ENCODE measurements around the gene ESPN.

DNA sequence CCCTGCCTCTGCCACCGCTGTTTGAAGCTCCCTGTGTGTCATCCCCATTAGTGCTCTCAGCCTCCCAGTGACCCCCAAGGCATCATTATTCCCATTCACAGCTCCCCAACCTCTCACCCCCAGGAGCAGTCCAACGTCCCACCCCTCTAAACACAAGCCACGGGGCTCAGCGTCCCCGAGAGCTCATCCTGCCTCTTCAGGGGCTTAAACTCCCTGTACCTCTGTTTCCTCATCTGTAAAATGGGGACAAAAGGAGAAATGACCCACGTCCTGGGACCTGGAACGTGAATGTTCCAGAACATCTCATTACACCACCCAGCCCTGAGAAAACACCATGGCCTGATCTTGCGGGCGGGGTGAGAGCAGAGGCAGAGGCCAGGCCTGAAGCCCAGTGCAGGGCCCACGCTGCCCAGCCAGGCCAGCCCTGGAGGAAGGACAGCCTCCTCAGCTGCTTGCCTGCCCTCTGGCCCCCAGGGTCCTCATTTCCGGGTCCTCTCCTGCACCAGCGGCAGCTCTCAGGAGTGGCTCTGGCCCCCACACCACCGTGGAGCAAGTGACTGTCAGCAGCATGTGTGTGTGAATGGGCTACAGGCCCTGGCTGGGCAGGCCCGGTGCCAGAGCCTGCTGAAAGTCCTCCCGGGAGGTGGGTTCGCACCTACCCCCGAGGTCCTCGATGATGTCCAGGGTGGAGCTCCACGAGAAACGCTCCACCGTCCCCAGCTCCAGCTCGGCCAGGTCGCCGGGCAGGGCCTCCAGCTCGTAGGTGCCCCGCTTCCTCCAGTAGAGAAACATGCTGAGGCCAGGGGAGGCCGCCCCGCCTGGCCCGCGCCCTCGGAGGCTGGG, 81.0 kb downstream of the ESPN start:
- TF ChIP-seq, protein P1, sequence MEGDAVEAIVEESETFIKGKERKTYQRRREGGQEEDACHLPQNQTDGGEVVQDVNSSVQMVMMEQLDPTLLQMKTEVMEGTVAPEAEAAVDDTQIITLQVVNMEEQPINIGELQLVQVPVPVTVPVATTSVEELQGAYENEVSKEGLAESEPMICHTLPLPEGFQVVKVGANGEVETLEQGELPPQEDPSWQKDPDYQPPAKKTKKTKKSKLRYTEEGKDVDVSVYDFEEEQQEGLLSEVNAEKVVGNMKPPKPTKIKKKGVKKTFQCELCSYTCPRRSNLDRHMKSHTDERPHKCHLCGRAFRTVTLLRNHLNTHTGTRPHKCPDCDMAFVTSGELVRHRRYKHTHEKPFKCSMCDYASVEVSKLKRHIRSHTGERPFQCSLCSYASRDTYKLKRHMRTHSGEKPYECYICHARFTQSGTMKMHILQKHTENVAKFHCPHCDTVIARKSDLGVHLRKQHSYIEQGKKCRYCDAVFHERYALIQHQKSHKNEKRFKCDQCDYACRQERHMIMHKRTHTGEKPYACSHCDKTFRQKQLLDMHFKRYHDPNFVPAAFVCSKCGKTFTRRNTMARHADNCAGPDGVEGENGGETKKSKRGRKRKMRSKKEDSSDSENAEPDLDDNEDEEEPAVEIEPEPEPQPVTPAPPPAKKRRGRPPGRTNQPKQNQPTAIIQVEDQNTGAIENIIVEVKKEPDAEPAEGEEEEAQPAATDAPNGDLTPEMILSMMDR (conservative IDR thresholded peaks at IDR 0.05; ENCODE audit: low read depth, low read length): no peak
- TF ChIP-seq RFX5 (IDR thresholded peaks at IDR 0.05; ENCODE audit: low read depth, low read length): no peak
- no peak for TF ChIP-seq MXI1 (IDR thresholded peaks at IDR 0.05; ENCODE audit: borderline replicate concordance, low read depth, low read length)
- no peak for TF ChIP-seq POLR2A (IDR thresholded peaks at IDR 0.05; ENCODE audit: low read depth, low read length)
